ENCODE results near the gene ADH4.
"Not testable (repeated sequence)": the region's sequence is repeated elsewhere in the genome, so short reads cannot be mapped to it uniquely, and the experiment has no call there.

Gene ADH4

DNA sequence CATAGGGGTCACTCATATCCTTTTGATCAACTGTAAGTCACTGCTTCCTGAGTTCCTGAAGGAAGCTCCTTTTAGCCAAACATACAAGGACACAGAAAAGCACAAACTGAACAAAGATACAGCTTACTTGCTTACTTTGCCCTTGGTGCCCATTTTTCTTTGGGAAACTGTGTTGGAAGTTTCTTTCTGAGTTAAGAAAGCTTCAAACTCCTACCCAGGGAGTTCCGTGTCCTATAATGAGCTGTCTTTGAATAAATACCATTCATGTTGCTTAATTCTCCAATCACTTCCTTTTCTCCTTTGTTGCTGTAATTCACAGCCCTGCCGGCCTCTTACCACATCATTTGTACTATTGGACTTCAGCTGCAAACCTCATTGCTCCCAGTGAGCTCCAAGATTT lies at the start of gene ADH4:
ADH4 (minus strand) TSS at position 228 of the 400 bp plus-strand sequence; CDS start at position 153, 75 bp downstream.
- no peak for DNase-seq (ENCODE audit: low read depth in 2 of 2, low spot score in 1 of 2)

DNA sequence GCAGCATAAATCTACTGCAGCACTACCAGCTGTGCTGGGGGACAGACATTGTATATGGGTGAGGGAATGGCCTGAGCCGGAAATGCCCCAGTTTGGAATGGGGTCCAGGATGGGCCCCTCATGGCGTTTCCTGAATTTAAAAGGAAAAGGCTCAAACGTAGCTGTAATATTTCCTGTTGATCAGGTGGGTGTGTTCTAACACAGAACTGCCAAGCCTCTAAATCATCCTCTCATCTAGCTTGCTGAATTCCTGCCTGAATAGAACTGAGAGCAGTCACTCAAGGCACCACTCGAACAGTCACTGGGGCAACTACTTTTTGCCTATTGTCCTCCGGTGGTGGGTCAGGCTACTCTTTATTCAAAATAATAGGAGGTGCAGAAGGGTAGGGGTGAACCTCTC lies 46.2 kb upstream of the ADH4 start:
- DNase-seq (ENCODE audit: low read depth in 2 of 2, low spot score in 1 of 2): no peak

DNA sequence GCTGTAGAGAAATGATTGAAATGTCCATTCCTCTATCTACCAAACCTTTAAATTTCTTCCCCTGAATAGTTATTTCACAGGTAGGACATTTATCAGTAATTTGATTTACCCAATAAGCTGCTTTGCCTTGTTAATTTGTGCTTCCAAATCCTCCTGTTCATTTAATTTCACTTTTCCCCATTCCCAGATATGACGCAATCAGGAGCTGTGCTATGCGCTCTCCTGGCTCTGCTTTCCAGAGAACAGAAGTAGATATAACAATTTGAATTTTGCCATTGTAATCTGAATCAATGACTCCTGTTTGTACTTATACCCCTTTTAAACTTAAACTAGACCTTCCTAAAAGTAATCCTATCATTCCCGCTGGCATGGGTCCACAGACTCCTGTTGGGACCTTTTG lies 45.8 kb upstream of the ADH4 start:
- not testable (repeated sequence) for DNase-seq (ENCODE audit: low read depth in 2 of 2, low spot score in 1 of 2)

DNA sequence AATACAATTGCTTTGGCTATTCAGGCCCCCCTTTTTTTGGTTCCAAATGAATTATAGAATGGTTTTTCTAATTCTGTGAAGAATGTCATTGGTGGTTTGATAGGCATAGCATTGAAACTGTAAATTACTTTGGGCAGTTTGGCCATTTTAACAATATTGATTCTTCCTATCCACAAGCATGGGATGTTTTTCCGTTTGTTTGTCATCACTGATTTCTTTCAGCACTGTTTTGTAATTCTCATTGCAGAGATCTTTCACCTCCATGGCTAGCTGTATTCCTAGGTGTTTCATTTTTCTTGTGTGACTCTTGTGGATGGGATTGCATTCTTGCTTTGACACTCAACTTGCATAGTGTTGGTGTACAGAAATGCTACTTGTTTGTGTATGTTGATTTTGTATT lies 41.9 kb upstream of the ADH4 start:
- DNase-seq (ENCODE audit: low read depth in 2 of 2, low spot score in 1 of 2): no peak

DNA sequence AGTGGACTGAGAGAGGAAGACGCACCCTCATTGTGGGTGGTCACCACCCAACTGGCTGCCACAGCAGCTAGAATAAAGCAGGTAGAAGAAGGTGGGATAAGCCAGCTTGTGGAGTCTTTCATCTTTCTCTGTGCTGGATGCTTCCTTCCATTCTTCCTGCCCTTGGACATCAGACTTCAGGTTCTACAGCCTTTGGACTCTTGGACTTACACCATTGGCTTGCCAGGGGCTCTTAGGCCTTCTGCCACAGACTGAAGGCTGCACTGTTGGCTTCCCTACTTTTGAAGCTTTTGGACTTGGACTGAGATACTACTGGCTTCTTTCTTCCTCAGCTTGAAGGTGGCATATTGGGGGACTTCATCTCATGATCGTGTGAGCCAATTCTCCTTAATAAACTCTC lies 41.5 kb upstream of the ADH4 start:
- DNase-seq (ENCODE audit: low read depth in 2 of 2, low spot score in 1 of 2): no peak

DNA sequence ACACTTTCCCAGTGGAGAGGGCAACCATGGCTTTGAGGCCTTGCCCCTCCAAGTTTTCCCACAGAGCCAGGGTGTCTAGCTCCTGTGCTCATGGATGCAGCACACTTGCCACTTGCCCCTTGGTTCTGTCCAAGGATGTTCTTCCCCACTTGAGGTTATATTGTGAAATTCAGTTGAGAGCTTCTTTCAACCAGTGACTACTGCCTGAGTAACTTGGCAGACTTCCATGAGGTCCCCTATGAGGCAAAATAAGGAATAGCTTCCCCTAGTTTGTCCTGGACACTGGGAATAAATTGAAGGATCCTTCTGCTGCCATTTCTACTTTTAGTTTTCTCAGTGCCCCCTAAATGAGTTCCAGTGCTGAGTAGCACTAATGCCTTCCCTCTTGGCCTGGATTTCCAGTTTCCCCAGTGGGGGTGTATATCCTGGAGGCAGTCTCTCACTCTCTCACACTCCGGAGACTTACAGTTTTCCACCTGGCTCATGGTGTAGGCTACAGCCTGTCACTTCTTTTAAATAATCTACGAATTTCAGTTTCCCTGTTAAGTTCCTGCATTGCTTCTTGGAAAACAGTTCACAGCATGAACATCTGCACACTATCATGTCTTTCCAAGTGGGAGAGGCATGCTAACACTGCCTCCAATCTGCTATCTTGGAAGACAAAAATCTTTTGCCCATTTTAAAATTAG lies 36.4 kb upstream of the ADH4 start:
- no peak for DNase-seq (ENCODE audit: low read depth in 2 of 2, low spot score in 1 of 2)

DNA sequence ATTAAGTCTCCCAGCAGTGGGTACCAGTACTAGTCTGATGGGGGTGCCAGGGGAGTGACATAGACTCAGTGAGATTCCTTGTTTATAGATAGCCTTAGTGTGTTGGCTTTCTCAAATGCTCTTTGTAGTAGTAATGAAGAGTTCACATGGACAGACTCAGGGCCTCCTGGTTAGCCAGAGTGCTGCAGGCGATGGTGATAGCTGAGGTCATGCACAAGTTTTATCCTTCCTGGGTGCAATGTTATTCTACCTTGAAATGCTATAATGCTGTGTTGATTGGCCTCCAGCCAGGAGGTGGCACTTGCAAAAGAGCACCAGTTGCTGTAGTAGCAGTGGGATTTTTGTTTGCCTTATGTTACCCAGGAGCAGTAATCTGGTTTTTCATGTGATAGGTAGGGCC lies 35.5 kb upstream of the ADH4 start:
- no peak for DNase-seq (ENCODE audit: low read depth in 2 of 2, low spot score in 1 of 2)

DNA sequence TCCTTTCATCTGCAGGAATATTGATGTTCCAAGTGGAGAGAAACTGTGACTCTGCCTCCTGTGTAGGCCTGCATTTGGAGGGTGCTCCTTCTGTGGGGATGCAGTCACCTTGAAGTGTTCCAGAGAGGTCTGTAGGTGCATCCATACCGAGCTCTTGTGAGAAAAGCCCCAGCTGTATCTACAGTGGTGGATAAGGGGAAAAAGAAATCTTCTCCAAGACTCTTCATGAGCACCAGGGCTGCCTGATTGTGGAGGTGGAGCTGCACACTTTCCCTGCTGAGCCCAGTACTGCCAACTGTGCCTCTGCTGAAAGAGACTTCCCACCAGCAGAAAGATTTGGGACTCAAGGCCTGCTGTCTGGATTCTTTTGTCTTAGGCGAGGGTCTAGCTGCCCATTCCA lies 35.1 kb upstream of the ADH4 start:
- no peak for DNase-seq (ENCODE audit: low read depth in 2 of 2, low spot score in 1 of 2)

DNA sequence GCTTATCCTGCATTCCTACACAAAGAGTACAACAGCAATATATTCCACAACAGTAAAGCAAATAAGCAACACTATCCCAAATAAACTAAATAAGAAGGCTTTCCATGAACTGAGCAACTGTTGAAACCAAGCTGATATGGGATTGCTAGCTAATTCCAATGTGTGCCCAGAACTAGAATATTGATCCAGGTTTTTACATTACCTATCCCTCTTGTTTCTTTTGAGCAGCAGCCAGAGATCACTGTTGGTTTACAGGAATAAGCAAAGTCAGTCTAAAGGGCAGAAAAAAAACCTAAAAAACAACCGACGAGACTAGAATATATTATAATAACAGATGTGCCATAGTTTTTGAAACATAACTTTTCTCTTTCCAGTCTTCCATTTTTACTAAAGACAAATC lies 22.4 kb upstream of the ADH4 start:
- DNase-seq (ENCODE audit: low read depth in 2 of 2, low spot score in 1 of 2): no peak

DNA sequence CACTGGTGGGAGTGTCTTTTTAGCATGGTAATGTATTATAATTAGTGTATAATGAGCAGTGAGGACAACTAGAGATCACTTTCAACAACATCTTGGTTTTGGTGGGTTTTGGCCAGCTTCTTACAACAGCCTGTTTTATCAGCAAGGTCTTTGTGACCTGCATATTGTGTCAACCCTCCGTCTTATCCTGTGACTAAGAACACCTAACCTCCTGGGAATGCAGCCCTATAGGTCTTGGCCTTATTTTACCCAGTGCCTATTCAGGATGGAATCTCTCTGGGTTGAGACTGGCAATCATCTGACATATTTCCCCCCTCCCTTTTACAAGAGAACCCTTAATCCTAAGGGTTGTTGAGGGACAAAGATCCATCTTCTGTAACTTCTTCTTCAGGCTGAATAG lies 21.9 kb upstream of the ADH4 start:
- no peak for DNase-seq (ENCODE audit: low read depth in 2 of 2, low spot score in 1 of 2)

DNA sequence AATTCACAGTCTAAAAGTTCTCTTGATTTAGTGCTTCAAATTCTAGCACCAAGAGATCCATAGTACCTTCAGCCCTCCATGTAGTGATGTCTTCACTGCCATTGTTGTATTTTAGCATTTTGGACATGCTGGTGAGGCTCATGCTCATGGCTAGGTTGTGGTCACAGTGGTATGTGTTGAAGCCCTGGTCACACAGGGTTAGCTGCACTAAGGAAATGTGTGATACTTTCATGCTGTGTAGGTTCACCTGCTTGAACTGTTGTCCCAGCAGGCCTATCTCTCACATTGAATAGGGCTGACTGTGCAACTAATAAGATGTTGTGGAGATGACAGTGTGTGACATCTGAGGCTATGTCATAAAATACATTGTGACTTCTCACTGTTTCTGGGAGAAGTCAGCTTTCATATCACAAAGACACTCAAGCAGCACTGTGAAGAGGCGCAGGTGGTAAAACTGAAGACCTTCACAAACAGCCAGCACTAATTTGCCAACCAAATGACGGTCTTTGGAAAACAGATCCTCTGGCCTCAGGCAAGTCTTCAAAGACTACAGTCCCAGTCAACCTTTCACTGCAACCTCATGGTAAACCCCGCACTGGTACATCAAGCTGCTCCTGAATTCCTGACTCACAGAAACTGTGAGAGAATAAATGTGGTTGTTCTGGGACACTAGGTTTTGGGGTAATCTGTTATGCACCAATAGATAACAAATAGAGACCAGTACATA lies 17.4 kb upstream of the ADH4 start:
- no peak for DNase-seq (ENCODE audit: low read depth in 2 of 2, low spot score in 1 of 2)

DNA sequence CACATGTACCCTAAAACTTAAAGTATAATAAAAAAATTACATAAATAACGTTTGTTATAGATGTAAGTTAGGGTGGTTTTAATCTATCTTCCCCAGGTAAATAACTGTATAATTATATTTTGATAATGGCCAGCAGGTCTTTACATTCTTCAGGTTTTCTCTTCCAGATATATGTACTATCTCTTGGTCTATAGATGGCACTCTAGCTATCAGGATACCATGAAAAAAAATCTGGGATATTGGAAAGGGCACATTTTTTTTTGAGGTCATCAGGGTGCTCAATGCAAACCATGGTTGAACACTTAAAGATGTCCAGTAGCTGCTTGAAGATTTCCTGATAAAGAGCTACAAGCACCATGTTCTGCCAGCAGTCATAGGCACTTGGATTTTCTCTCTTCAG lies 15.6 kb upstream of the ADH4 start:
- no peak for DNase-seq (ENCODE audit: low read depth in 2 of 2, low spot score in 1 of 2)

DNA sequence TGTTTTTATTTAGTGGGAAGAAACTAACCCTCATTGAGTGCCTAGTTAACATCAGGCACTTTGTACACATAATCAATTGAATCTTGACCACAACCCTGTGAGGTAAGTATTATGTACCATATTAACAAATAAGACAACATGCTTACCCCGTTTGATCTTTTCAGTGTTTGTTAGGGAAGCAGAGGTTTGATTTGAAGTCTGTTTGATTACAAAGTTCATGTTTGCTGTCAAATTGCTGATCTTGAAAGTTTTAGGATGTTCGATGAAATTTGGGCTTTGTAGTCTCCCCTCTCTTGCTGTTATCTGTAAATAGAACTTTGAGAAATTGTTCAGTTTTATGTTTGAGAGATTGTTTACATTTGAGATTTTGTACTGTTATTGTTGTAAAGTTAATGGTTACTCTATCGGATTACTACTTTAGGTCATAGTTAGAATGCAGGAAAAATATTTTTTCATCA lies 13.4 kb upstream of the ADH4 start:
- no peak for DNase-seq (ENCODE audit: low read depth in 2 of 2, low spot score in 1 of 2)

DNA sequence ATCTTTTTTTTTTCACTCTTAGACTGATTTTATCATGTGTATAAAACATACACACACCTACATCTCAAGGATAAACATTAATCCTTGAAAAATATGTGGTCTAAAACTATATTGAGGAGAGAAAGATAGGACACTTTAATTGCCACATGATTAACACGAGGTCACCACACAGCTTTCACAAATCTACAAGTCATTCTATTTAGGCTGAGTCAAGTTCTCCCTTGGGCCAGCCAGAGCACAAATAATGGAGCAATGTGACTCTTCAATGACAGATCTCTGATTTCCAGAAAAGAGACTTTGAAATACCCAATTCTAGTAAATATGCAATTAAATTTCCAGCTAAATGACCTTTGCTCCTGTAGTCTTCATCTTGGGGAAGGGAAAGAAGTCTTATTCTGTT lies 12.9 kb upstream of the ADH4 start:
- DNase-seq (ENCODE audit: low read depth in 2 of 2, low spot score in 1 of 2): no peak

DNA sequence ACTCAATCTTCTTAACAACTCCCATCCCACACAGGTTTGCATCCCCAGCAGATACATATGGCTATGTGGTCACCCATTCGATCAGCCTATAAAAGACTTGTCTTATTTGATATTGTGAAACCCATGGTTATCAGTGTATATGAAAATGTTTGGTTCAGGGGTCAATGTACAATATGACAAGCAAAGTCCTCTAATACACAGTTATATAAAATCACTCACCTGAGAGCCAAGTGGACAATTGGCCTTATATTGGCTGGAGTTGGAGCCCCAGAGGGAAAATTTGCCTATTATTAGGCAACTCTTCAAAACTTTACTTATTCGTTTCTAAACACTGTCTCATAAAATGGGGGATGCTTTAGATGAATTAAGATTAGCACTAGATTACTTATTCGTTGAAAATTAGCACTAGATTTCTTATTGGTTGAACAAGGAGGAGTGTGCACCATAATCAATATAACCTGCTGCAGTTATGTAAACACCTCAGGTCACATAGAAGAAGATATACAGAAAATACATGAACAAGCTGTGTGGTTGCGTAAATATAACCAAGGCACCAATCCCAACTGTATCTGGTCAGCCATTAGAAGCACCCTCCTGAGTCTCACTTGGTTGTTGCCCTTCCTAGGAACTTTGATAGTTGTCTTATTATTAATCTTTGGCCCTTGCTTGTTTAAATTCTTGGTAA lies 10.7 kb upstream of the ADH4 start:
- no peak for DNase-seq (ENCODE audit: low read depth in 2 of 2, low spot score in 1 of 2)

DNA sequence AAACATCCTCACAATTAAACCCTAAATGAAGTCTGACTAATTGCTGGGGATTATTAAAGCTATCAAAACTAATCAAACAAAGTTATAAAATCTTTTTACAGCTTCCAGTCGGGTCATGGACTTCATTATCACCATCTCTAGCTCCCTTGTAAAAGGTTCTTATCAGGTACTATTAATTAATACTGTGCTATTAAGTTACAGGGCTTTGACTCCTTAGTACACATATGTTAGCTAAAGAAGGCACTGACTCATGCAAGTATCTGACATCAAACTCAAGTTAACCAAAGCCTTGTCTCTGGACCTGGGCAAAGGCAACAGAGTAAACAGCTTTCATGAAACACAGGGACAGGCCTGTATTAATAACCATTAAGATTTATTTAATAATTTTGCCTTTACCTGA lies 7.9 kb upstream of the ADH4 start:
- DNase-seq (ENCODE audit: low read depth in 2 of 2, low spot score in 1 of 2): no peak

DNA sequence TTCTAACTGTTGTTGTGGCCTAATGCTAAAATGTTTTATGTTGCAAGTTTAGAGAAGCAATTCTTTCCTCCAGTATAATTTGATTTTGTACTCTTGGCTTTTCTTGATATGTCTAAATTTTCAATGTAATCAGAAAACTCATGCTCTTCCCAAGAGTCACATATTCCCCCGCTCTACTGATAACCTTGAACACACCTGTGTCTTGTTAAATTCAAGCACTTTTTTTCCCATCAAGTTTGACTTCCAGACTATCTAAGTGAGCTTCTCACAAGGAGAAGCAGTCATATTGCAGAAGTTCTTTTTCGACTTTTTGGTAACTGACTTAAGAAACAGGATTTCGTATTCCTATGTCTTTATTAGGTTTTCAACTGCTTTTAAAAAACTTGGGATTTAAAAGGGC lies 7.4 kb upstream of the ADH4 start:
- no peak for DNase-seq (ENCODE audit: low read depth in 2 of 2, low spot score in 1 of 2)

DNA sequence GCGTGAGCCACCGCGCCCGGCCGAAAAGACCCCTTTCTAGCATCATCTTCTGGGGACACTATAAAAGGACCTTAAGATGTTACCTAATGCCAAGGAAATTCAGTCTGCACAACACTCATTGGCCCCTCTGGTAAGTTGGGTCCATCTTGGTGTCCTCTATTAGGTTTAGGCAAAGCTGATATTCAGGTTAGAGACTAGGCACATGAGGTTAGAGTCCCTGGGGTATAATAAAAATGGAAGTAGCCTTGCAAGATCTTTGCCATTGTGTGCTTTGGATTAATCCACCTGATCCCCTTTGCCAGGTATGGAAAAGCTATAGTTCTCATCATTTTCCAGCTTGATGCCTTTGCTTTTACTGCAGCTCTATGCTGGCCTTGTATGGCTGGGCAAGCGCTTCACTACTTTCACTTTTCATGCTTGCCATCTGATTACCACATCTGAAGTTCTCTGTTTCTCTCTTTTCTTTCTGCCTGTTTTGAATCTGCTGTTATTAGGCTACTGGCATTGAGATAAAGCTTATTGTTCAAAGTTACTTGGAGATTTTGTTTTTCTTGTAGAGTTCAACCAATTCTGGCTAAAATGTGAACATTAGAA lies 5.4 kb upstream of the ADH4 start:
- no peak for DNase-seq (ENCODE audit: low read depth in 2 of 2, low spot score in 1 of 2)

DNA sequence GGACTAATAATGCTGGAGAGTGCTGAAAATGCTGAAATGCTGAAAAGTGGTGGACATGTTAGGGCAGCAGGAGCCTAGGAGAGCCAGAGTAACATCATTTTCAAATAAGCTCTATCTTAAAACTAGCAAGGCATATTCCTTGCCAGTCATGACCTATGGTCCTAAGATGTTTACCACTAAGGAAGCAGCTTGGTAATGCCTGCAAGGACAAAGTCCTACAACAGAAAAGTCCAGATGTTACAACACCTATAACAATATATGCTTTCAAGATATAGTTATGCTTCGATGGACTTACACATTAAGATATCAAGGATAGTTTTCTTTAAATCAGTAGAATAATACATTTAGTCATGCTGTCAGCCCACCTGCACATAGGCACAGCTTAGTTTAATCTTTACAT lies 4.5 kb upstream of the ADH4 start:
- no peak for DNase-seq (ENCODE audit: low read depth in 2 of 2, low spot score in 1 of 2)

DNA sequence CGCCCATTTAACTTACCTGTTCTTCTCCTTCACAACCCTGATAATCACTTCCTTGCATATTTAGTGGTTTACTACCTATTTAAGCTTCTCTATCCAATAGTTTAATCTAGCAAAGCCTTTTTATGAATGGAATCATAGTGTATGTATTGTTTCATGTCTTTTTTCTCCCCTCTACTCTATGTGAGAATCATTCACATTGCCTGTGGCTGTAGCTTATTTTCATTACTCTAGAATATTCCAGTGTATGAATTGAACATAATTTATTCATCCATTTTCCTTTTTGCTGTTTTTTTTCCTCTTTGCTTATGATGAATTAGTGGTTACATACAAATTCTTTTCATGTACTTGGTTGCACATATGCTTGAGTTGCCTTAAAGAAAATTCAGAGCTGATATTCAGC lies 490 bp upstream of the ADH4 start:
- no peak for DNase-seq (ENCODE audit: low read depth in 2 of 2, low spot score in 1 of 2)

DNA sequence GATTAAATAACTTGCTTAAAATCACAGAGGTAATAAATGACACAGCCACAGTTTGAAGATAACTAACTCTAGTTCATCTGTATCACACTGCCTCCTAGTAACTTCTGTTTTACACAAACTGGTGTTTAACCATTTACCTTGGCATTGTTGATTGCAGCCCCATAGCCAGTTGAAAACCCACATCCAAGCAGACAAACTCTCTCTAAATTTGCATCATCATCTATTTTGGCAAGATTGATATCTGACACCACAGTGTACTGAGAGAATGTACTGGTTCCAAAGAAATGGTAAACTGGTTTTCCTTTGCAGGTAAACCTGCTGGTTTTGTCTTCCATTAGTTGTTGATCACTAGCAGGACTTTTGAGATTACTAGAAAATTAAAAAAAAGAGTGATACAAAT lies 7.8 kb downstream of the ADH4 start:
- DNase-seq (ENCODE audit: low read depth in 2 of 2, low spot score in 1 of 2): no peak

DNA sequence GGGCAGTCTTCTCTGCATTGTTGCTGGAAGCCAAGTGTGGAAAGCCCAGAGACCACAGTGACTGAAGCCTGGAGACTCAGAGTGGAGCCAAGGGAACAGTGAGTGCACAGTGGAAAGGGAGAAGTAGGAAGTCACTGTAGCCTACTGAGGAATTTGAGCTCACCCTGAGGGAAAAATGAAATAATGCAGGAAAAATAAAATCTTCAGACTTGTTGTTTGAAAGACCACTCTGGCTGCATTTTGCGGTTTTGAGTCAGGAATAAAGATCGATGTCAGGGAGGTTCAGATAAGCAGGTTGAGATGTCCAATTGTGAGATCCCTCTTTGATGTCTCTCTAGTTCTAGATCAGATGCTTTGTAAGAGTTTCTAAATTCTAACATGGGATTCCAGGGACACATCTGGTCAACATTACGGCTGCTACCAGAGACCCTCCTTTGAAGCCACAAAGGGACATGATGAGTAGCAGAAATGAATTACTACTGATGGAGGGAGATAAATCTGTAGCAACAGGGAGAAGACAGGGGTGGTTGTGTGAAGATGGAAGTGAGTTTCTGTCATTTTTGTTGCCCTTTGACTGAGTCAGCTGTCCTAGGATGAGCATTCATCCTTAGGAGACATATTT lies 8.4 kb downstream of the ADH4 start:
- no peak for DNase-seq (ENCODE audit: low read depth in 2 of 2, low spot score in 1 of 2)

Data from stimulated activated CD8-positive, alpha-beta memory T cell treated with anti-CD3 and anti-CD28 coated beads, Interleukin-4, amount 100 ng/mL, for 4 hours (primary cell).